OCI-LY1 (cell line): ENCODE measurements around the gene RSPH1.
A peak's percentile ranks its signal among the peaks of the same experiment; 100 is the strongest.

Experiments used
- H2AFZ ChIP-seq: fragments of 200-600 bp; sonication (generic), shearing (Covaris generic); 2 replicates; pipeline ENCODE4 v1.6.0; 2014; ENCODE audit warnings: antibody characterized with exemption, mild to moderate bottlenecking, low read length
- H3F3A ChIP-seq: fragments of 200-600 bp; sonication (generic), shearing (Covaris generic); 2 replicates; pipeline ENCODE4 v1.6.0; 2014; ENCODE audit warnings: mild to moderate bottlenecking, antibody characterized with exemption, low read length, moderate library complexity; ENCODE audit not compliant: insufficient read depth
- H3K27ac ChIP-seq: fragments of 200-600 bp; sonication (generic); 2 replicates; pipeline ENCODE4 v1.5.1; 2014; ENCODE audit warnings: low read length, mixed run types, mild to moderate bottlenecking, low read depth; ENCODE audit not compliant: poor library complexity, severe bottlenecking
- H3K27me3 ChIP-seq: fragments of 200-600 bp; sonication (generic); 2 replicates; pipeline ENCODE4 v1.6.0; 2014; ENCODE audit warnings: antibody characterized with exemption, mild to moderate bottlenecking, low read length, moderate library complexity; ENCODE audit not compliant: insufficient read depth
- H3K36me3 ChIP-seq: fragments of 200-600 bp; sonication (generic); 2 replicates; pipeline ENCODE4 v1.6.1; 2014; ENCODE audit warnings: mild to moderate bottlenecking, antibody characterized with exemption, low read length, moderate library complexity, mixed read lengths; ENCODE audit not compliant: insufficient read depth
- H3K4me1 ChIP-seq: fragments of 200-600 bp; sonication (generic); 2 replicates; pipeline ENCODE4 v1.5.1; 2014; ENCODE audit warnings: mild to moderate bottlenecking, low read length, moderate library complexity; ENCODE audit not compliant: insufficient read depth, severe bottlenecking
- H3K4me2 ChIP-seq: fragments of 200-600 bp; sonication (generic), shearing (Covaris generic); 2 replicates; pipeline ENCODE4 v1.6.1; 2014; ENCODE audit warnings: low read length
- H3K4me3 ChIP-seq: fragments of 200-600 bp; sonication (generic); 2 replicates; pipeline ENCODE4 v1.5.1; 2014; ENCODE audit warnings: low read length, low read depth, mild to moderate bottlenecking, mixed read lengths; ENCODE audit not compliant: poor library complexity, severe bottlenecking
- H3K79me2 ChIP-seq: fragments of 200-600 bp; shearing (Covaris generic); 2 replicates; pipeline ENCODE4 v1.6.1; 2016; ENCODE audit warnings: mixed run types, low read length, mixed read lengths; ENCODE audit not compliant: insufficient read depth
- H3K9ac ChIP-seq: fragments of 200-600 bp; sonication (generic), shearing (Covaris generic); 2 replicates; pipeline ENCODE4 v1.6.1; 2014; ENCODE audit warnings: mild to moderate bottlenecking, low read length, mixed read lengths
- H3K9me2 ChIP-seq: fragments of 200-600 bp; sonication (generic), shearing (Covaris generic); 2 replicates; pipeline ENCODE4 v1.6.1; 2014; ENCODE audit warnings: low read depth, mild to moderate bottlenecking, low read length, mixed read lengths
- H3K9me3 ChIP-seq: fragments of 200-600 bp; shearing (Covaris generic); 2 replicates; pipeline ENCODE4 v1.6.1; 2014; ENCODE audit warnings: low read length, mixed read lengths
- H4K20me1 ChIP-seq: fragments of 200-600 bp; sonication (generic), shearing (Covaris generic); 2 replicates; pipeline ENCODE4 v1.6.0; 2016; ENCODE audit warnings: mild to moderate bottlenecking, low read length; ENCODE audit not compliant: insufficient read depth
- EZH2 ChIP-seq: fragments of 200-600 bp; sonication (generic), shearing (Covaris generic); IDR thresholded peaks from 2 replicates; pipeline ENCODE4 v1.8.0; 2017; ENCODE audit warnings: borderline replicate concordance, mixed run types, mild to moderate bottlenecking, antibody characterized with exemption, low read length, moderate library complexity, mixed read lengths
- TF ChIP-seq, protein P1 (sequence below): fragments of 200-600 bp; sonication (generic), shearing (Covaris generic); IDR thresholded peaks from 2 replicates; pipeline ENCODE4 v1.5.1; 2017; ENCODE audit warnings: mild to moderate bottlenecking, antibody characterized with exemption, low read length, moderate library complexity, mixed read lengths

RSPH1 gene

DNA sequence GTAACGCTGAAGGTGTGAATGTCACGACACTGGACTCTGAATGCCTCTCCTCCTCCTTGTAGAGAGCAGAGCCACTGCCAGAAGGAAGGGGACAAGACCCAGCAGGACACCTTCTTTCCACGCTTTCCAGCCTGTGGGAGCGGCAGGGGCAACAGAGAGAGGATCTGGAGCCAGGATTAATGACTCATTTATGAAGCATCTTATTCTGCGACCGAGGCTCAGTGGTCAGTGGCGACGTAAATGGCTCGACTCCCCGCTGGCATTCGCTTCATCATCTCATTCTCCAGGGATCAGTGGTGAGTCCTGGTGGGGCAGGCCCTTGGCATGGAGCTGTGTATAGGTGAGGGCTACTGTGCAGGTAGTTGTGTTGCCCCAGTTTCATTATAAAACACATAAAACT lies 22.2 kb upstream of the RSPH1 start:
- Histone ChIP-seq H3K9me3 (no peaks in the 10 kb centered on the region), H3K27ac (no peak overlapping the region), H3K9me2 (no peaks in the 10 kb centered on the region), H3K79me2 (no peaks in the 10 kb centered on the region), H3K4me2 (no peak overlapping the region), H3K36me3 (peaks cover 32% of the 10 kb centered on the region; the same call in 1 of the 2 replicates), H3K27me3 (no peaks in the 10 kb centered on the region), H4K20me1 (no peaks in the 10 kb centered on the region), H3K9ac (no peak overlapping the region), H3F3A (no peaks in the 10 kb centered on the region), H3K4me1 (peaks cover 33% of the 10 kb centered on the region), H2AFZ (no peak overlapping the region), H3K4me3 (no peak overlapping the region)
- TF ChIP-seq, protein P1, sequence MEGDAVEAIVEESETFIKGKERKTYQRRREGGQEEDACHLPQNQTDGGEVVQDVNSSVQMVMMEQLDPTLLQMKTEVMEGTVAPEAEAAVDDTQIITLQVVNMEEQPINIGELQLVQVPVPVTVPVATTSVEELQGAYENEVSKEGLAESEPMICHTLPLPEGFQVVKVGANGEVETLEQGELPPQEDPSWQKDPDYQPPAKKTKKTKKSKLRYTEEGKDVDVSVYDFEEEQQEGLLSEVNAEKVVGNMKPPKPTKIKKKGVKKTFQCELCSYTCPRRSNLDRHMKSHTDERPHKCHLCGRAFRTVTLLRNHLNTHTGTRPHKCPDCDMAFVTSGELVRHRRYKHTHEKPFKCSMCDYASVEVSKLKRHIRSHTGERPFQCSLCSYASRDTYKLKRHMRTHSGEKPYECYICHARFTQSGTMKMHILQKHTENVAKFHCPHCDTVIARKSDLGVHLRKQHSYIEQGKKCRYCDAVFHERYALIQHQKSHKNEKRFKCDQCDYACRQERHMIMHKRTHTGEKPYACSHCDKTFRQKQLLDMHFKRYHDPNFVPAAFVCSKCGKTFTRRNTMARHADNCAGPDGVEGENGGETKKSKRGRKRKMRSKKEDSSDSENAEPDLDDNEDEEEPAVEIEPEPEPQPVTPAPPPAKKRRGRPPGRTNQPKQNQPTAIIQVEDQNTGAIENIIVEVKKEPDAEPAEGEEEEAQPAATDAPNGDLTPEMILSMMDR = no peak
- TF ChIP-seq EZH2 = no peak

DNA sequence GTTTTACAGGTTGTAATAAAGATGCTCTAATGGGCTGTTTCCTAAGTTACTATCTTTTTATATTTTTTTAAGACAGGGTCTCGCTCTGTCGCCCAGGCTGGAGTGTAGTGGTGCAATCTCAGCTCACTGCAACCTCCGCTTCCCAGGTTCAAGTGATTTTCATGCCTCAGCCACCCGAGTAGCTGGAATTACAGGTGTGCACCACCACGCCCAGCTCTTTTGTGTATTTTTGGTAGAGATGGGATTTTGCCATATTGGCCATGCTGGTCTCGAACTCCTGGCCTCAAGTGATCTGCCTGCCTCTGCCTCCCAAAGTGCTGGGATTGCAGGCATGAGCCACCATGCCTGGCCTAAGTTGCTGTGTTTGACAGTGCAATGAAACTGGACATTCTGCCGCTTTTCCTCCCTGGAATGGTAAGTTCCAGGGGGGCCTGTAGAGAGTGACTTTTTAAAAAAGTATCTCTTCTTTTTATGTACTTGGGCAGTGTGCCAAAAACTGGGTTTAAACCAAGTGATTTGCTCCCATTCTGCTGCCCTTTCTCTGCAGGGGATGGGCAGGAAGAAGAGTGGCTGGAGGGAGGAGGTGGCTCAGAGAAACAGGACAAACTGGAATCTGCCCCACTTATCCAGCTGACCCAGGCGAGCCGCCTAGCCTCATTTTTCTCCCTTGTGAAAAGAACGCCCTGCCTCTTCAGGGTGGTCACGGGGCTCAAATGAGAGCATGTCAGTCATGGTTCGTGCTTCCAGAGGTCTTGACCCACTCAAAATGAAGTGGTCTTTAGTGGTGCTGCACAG lies 19.9 kb upstream of the RSPH1 start:
- Histone ChIP-seq H3K36me3 (peaks cover 22% of the 10 kb centered on the region; the same call in 1 of the 2 replicates), H2AFZ (no peak overlapping the region), H3F3A (no peaks in the 10 kb centered on the region), H3K9me3 (no peaks in the 10 kb centered on the region), H3K4me2 (peak overlapping the region; percentile 98), H3K27me3 (no peaks in the 10 kb centered on the region), H3K79me2 (no peaks in the 10 kb centered on the region), H3K4me1 (peaks cover 31% of the 10 kb centered on the region), H3K9ac (no peak overlapping the region; the same call in 1 of the 2 replicates), H4K20me1 (no peaks in the 10 kb centered on the region), H3K27ac (peak overlapping the region; percentile 61), H3K9me2 (no peaks in the 10 kb centered on the region), H3K4me3 (peak overlapping the region; percentile 96)
- TF ChIP-seq, protein P1 = no peak
- no peak for TF ChIP-seq EZH2

DNA sequence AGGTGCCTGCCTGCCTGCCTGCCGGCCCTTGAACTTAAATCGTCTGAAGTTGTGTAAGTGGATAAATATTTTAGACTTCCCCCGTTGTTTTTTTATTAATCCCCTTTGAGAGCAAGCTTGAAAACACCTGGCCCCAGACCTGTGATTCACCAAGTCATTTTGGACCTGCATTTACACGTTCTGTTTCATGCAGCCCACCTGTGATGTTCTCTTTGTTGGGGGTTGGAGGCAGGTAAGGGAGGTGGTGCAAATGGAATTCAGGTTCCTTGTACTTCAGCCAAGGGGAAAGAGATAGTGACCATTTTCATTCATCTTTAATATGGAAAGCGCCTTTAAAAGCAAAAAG lies 18.8 kb upstream of the RSPH1 start:
- H2AFZ ChIP-seq = no peak overlapping the region
- H3F3A ChIP-seq = no peaks in the 10 kb centered on the region
- H3K36me3 ChIP-seq = peaks cover 14% of the 10 kb centered on the region; the same call in 1 of the 2 replicates
- H3K4me2 ChIP-seq = peak overlapping the region; percentile 98
- TF ChIP-seq EZH2 = no peak
- TF ChIP-seq, protein P1 = no peak
- no peaks in the 10 kb centered on the region for H3K79me2 ChIP-seq
- no peaks in the 10 kb centered on the region for H3K9me3 ChIP-seq
- peak overlapping the region; percentile 61 for H3K27ac ChIP-seq
- H3K4me1 ChIP-seq = peaks cover 30% of the 10 kb centered on the region
- peak overlapping the region; percentile 91 for H3K9ac ChIP-seq
- H3K4me3 ChIP-seq = peak overlapping the region; percentile 96
- H3K9me2 ChIP-seq = no peaks in the 10 kb centered on the region
- no peaks in the 10 kb centered on the region for H4K20me1 ChIP-seq
- H3K27me3 ChIP-seq = no peaks in the 10 kb centered on the region
